ENCODE data around the gene EXT2.

- TF ChIP-seq FOXM1 (IDR thresholded peaks at IDR 0.05; ENCODE audit: low read depth) (no peak), ELF1 (IDR thresholded peaks at IDR 0.05) (no peak), EZH2phosphoT487 (IDR thresholded peaks at IDR 0.05; ENCODE audit: borderline replicate concordance, low read depth) (no peak), RCOR1 (IDR thresholded peaks at IDR 0.05; ENCODE audit: low read length) (no peak), EP300 (IDR thresholded peaks at IDR 0.05; ENCODE audit: borderline replicate concordance in 1 of 2, low read depth in 1 of 2, low read length in 1 of 2) (no peak), JUND (IDR thresholded peaks at IDR 0.05) (no peak), PBX3 (IDR thresholded peaks at IDR 0.05) (no peak), NRF1 (IDR thresholded peaks at IDR 0.05; ENCODE audit: low read depth, low read length) (no peak), YY1 (IDR thresholded peaks at IDR 0.05; ENCODE audit: low read depth) (no peak), SIN3A (IDR thresholded peaks at IDR 0.05; ENCODE audit: borderline replicate concordance, low read depth, low read length) (no peak)
- TF ChIP-seq, protein P1, sequence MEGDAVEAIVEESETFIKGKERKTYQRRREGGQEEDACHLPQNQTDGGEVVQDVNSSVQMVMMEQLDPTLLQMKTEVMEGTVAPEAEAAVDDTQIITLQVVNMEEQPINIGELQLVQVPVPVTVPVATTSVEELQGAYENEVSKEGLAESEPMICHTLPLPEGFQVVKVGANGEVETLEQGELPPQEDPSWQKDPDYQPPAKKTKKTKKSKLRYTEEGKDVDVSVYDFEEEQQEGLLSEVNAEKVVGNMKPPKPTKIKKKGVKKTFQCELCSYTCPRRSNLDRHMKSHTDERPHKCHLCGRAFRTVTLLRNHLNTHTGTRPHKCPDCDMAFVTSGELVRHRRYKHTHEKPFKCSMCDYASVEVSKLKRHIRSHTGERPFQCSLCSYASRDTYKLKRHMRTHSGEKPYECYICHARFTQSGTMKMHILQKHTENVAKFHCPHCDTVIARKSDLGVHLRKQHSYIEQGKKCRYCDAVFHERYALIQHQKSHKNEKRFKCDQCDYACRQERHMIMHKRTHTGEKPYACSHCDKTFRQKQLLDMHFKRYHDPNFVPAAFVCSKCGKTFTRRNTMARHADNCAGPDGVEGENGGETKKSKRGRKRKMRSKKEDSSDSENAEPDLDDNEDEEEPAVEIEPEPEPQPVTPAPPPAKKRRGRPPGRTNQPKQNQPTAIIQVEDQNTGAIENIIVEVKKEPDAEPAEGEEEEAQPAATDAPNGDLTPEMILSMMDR (IDR thresholded peaks at IDR 0.05): no peak
- TF ChIP-seq, protein P2, sequence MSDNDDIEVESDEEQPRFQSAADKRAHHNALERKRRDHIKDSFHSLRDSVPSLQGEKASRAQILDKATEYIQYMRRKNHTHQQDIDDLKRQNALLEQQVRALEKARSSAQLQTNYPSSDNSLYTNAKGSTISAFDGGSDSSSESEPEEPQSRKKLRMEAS (IDR thresholded peaks at IDR 0.05; ENCODE audit: low read depth): no peak
Measured at GRCh38 chr11:44136176-44136945, 40.9 kb downstream of the EXT2 start.
